DOHH2 (cell line): ENCODE data around the gene OR4D2.

Experiments
- H3F3A ChIP-seq: fragments of 200-600 bp; sonication (generic), shearing (Covaris generic); 2 replicates; pipeline ENCODE4 v1.6.0; 2016; ENCODE audit warnings: antibody characterized with exemption, mild to moderate bottlenecking; ENCODE audit not compliant: control insufficient read depth, insufficient read depth
- H3K27ac ChIP-seq: fragments of 200-600 bp; sonication (generic); 2 replicates; pipeline ENCODE4 v1.5.1; 2014; ENCODE audit warnings: low read depth, mild to moderate bottlenecking, low read length, moderate library complexity
- H3K27me3 ChIP-seq: fragments of 200-600 bp; sonication (generic); 2 replicates; pipeline ENCODE4 v1.6.1; 2014; ENCODE audit warnings: mild to moderate bottlenecking, low read length, mixed read lengths; ENCODE audit not compliant: control insufficient read depth
- H3K36me3 ChIP-seq: fragments of 200-600 bp; sonication (generic); 2 replicates; pipeline ENCODE4 v1.6.1; 2014; ENCODE audit warnings: mild to moderate bottlenecking, low read length, moderate library complexity, mixed read lengths; ENCODE audit not compliant: control insufficient read depth
- H3K4me1 ChIP-seq: fragments of 200-600 bp; sonication (generic); 2 replicates; pipeline ENCODE4 v1.6.1; 2014; ENCODE audit warnings: mild to moderate bottlenecking, low read length, mixed read lengths; ENCODE audit not compliant: control insufficient read depth
- H3K4me2 ChIP-seq: fragments of 200-600 bp; sonication (generic); 2 replicates; pipeline ENCODE4 v1.6.0; 2014; ENCODE audit warnings: mild to moderate bottlenecking, low read length, moderate library complexity
- H3K4me3 ChIP-seq: fragments of 200-600 bp; sonication (generic); 2 replicates; pipeline ENCODE4 v1.5.1; 2014; ENCODE audit warnings: mild to moderate bottlenecking, low read length, mixed read lengths
- H3K79me2 ChIP-seq: fragments of 200-600 bp; sonication (generic); 2 replicates; pipeline ENCODE4 v1.6.1; 2014; ENCODE audit warnings: mild to moderate bottlenecking, low read length, mixed read lengths; ENCODE audit not compliant: control insufficient read depth
- H3K9me2 ChIP-seq: fragments of 200-600 bp; sonication (generic); replicated peaks from 2 replicates; pipeline ENCODE4 v1.6.1; 2014; ENCODE audit warnings: mild to moderate bottlenecking, low read length, mixed read lengths; ENCODE audit not compliant: control insufficient read depth
- H3K9me3 ChIP-seq: fragments of 200-600 bp; sonication (generic); 2 replicates; pipeline ENCODE4 v1.6.1; 2014; ENCODE audit warnings: antibody characterized with exemption, low read length, mixed read lengths; ENCODE audit not compliant: control insufficient read depth, insufficient read depth
- H4K20me1 ChIP-seq: fragments of 200-600 bp; sonication (generic); 2 replicates; pipeline ENCODE4 v1.6.0; 2014; ENCODE audit warnings: low read depth, mild to moderate bottlenecking, antibody characterized with exemption, low read length, moderate library complexity; ENCODE audit not compliant: control insufficient read depth, insufficient read depth
- EZH2phosphoT487 ChIP-seq: fragments of 200-600 bp; sonication (generic); IDR thresholded peaks from 2 replicates; pipeline ENCODE4 v1.6.1; 2017; ENCODE audit warnings: borderline replicate concordance, mild to moderate bottlenecking, antibody characterized with exemption, low read length, moderate library complexity, mixed read lengths
- TF ChIP-seq, protein P1 (sequence below): fragments of 200-600 bp; sonication (generic); IDR thresholded peaks from one replicate; pipeline ENCODE4 v1.5.1; 2014; ENCODE audit warnings: antibody characterized with exemption, mild to moderate bottlenecking, low read depth, low read length; ENCODE audit not compliant: poor library complexity, severe bottlenecking

The OR4D2 gene

GRCh38 chr17:58200024-58200633 is 33.3 kb downstream of the OR4D2 start:
- Histone ChIP-seq H3K79me2 (no peaks in the 10 kb centered on the region), H3F3A (no peaks in the 10 kb centered on the region), H3K9me3 (no peaks in the 10 kb centered on the region), H3K4me1 (no peaks in the 10 kb centered on the region), H3K27me3 (0 out of 2 replicates have a peak, but pooled peaks cover 5% of the 10 kb centered on the region), H3K4me2 (no peak overlapping the region), H3K27ac (no peak overlapping the region), H3K36me3 (no peaks in the 10 kb centered on the region), H3K9me2 (no peaks in the 10 kb centered on the region), H4K20me1 (no peaks in the 10 kb centered on the region), H3K4me3 (no peak overlapping the region)
- no peak for TF ChIP-seq EZH2phosphoT487
- TF ChIP-seq, protein P1, sequence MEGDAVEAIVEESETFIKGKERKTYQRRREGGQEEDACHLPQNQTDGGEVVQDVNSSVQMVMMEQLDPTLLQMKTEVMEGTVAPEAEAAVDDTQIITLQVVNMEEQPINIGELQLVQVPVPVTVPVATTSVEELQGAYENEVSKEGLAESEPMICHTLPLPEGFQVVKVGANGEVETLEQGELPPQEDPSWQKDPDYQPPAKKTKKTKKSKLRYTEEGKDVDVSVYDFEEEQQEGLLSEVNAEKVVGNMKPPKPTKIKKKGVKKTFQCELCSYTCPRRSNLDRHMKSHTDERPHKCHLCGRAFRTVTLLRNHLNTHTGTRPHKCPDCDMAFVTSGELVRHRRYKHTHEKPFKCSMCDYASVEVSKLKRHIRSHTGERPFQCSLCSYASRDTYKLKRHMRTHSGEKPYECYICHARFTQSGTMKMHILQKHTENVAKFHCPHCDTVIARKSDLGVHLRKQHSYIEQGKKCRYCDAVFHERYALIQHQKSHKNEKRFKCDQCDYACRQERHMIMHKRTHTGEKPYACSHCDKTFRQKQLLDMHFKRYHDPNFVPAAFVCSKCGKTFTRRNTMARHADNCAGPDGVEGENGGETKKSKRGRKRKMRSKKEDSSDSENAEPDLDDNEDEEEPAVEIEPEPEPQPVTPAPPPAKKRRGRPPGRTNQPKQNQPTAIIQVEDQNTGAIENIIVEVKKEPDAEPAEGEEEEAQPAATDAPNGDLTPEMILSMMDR = peak; percentile 83

DNA sequence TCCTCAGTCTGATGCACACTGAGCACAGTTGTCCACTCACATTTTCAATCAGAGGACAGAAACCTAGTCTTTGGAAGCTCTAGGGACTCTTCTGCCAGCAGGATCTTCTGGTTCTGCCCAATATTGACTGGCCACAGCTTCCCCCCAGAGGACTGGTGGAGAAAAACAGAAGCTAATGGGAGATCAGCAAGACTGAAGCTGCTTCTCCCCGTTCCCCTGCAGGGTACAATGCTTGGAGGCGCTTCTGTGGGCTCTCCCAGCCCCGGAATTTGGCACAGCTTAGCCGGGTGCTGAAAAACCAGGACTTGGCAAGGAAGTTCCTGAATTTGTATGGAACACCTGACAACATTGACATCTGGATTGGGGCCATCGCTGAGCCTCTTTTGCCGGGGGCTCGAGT is 36.1 kb downstream of the OR4D2 start:
- Histone ChIP-seq H3K4me1 (no peaks in the 10 kb centered on the region), H3F3A (no peaks in the 10 kb centered on the region), H3K9me3 (no peaks in the 10 kb centered on the region), H3K4me2 (no peak overlapping the region), H3K9me2 (no peaks in the 10 kb centered on the region), H3K79me2 (no peaks in the 10 kb centered on the region), H3K27me3 (0 out of 2 replicates have a peak, but pooled peaks cover 5% of the 10 kb centered on the region), H4K20me1 (no peaks in the 10 kb centered on the region), H3K4me3 (no peak overlapping the region), H3K27ac (no peak overlapping the region), H3K36me3 (no peaks in the 10 kb centered on the region; the same call in 1 of the 2 replicates)
- TF ChIP-seq, protein P1 = no peak
- TF ChIP-seq EZH2phosphoT487 = no peak

GRCh38 chr17:58204796-58205195 is 38.0 kb downstream of the OR4D2 start:
- H3K36me3 ChIP-seq = no peaks in the 10 kb centered on the region; the same call in 1 of the 2 replicates

More at GRCh38 chr17:58204796-58205195, 38.0 kb downstream of the OR4D2 start:
- TF ChIP-seq, protein P1 = no peak
- no peaks in the 10 kb centered on the region for H3K79me2 ChIP-seq
- H3K9me3 ChIP-seq = no peaks in the 10 kb centered on the region
- H3K27me3 ChIP-seq = no peaks in the 10 kb centered on the region
- no peaks in the 10 kb centered on the region for H4K20me1 ChIP-seq
- no peaks in the 10 kb centered on the region for H3F3A ChIP-seq
- H3K27ac ChIP-seq = no peak overlapping the region
- H3K4me1 ChIP-seq = no peaks in the 10 kb centered on the region
- H3K9me2 ChIP-seq = no peaks in the 10 kb centered on the region
- no peak overlapping the region for H3K4me2 ChIP-seq
- no peak overlapping the region for H3K4me3 ChIP-seq
